Measurements from ENCODE around the gene GAGE12E. TPM values are rescaled to one million over a fixed set of nuclear protein-coding genes. Genes with fewer than 3 reads are reported as not detected.
"Not testable (repeated sequence)": the region's sequence is repeated elsewhere in the genome, so short reads cannot be mapped to it uniquely, and the experiment has no call there.

GAGE12E gene
- total RNA-seq, 1 experiment from 2014 or later = not detected

DNA sequence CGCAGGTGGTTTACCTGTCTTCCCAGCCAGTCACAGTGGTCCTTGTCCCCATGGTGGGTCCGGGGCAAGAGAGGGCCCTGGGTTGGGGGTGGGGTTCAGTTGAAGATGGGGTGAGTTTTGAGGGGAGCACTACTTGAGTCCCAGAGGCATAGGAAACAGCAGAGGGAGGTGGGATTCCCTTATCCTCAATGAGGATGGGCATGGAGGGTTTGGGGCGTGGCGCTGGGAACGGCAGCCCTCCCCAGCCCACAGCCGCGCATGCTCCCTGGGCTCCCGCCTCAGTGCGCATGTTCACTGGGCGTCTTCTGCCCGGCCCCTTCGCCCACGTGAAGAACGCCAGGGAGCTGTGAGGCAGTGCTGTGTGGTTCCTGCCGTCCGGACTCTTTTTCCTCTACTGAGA is 38.1 kb downstream of the GAGE12E start, which contains the start of gene GAGE2A:
TSS of gene GAGE2A (plus strand) at position 301 of the 400 bp plus-strand sequence. CDS start 1,155 bp downstream, outside the sequence.
- intact Hi-C loops (cut with micrococcal nuclease; ENCODE audit: unreplicated experiment); H3K4me3 ChIP-seq (ENCODE audit: low read depth, low read length, poor library complexity, severe bottlenecking); H3K4me1 ChIP-seq (ENCODE audit: insufficient read depth, low read length, poor library complexity, severe bottlenecking); H3K9me3 ChIP-seq (ENCODE audit: low read depth, low read length, poor library complexity, severe bottlenecking); CTCF ChIA-PET; H3K36me3 ChIP-seq (ENCODE audit: insufficient read depth, low read length, poor library complexity, severe bottlenecking); DNase-seq (ENCODE audit: low spot score); H3K27me3 ChIP-seq (replicated peaks; ENCODE audit: insufficient read depth, low read depth, low read length, poor library complexity); H3K27ac ChIP-seq (ENCODE audit: low read depth, low read length, poor library complexity, severe bottlenecking); POLR2A ChIA-PET (ENCODE audit: low non-redundant PET); BruUV-seq (replicated peaks): not testable (repeated sequence)

DNA sequence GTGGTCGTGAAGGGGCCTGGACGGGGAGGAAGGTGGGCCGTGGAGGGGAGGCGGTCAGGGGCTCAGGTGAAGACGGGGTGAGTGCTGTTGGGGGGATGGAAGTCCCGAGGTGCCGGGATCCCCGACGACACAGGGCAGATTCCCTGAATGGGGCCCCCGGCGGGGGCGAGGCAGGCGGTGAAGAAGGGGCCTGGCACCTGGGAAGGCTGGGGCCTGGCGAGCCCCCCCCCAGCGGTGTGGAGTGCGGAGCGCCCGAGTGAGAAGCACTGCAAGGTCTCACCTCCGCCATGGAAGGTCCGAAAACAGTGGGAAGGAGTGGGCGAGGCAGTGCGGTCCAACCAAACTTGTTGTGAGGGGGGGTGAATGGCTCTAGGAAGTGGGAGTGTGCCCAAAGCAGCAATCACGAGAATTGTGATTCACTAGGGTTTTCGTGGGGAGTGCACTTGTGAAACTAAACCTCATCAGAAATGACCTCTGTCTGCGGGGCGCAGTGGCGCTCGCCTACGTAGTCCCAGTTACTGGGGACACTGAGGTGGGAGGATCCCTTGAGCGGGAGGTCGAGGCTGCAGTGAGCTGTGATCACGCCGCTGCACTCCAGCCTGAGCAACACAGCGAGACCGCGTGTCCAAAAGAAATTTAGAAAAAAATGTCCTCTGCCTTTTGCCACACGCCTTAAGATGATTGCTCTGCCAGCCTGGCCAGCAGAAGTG is 38.8 kb downstream of the GAGE12E start:
- intact Hi-C loops (cut with micrococcal nuclease; ENCODE audit: unreplicated experiment); BruUV-seq (replicated peaks); H3K9me3 ChIP-seq (ENCODE audit: low read depth, low read length, poor library complexity, severe bottlenecking); POLR2A ChIA-PET (ENCODE audit: low non-redundant PET); H3K36me3 ChIP-seq (ENCODE audit: insufficient read depth, low read length, poor library complexity, severe bottlenecking); H3K4me1 ChIP-seq (ENCODE audit: insufficient read depth, low read length, poor library complexity, severe bottlenecking); H3K27ac ChIP-seq (ENCODE audit: low read depth, low read length, poor library complexity, severe bottlenecking); H3K4me3 ChIP-seq (ENCODE audit: low read depth, low read length, poor library complexity, severe bottlenecking); H3K27me3 ChIP-seq (replicated peaks; ENCODE audit: insufficient read depth, low read depth, low read length, poor library complexity); CTCF ChIA-PET; DNase-seq (ENCODE audit: low spot score): not testable (repeated sequence)

DNA sequence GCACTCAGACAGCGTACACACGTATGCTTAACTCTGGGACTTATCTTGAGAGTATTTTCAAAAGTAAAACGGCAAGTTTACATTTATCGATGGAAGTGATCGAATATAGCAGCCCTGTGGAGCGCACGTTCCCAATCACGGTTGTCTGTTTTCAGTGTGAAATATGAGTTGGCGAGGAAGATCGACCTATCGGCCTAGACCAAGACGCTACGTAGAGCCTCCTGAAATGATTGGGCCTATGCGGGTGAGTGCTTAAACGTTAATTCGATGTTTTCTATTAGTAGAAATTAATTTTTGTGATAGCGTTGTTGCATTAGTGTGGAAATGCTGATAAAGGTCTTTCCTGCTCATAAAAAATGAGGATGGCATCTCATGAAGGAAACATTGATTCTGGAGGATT is 39.4 kb downstream of the GAGE12E start:
- POLR2A ChIA-PET (ENCODE audit: low non-redundant PET); intact Hi-C loops (cut with micrococcal nuclease; ENCODE audit: unreplicated experiment); H3K27ac ChIP-seq (ENCODE audit: low read depth, low read length, poor library complexity, severe bottlenecking); H3K27me3 ChIP-seq (replicated peaks; ENCODE audit: insufficient read depth, low read depth, low read length, poor library complexity); H3K4me3 ChIP-seq (ENCODE audit: low read depth, low read length, poor library complexity, severe bottlenecking); H3K4me1 ChIP-seq (ENCODE audit: insufficient read depth, low read length, poor library complexity, severe bottlenecking); DNase-seq (ENCODE audit: low spot score); CTCF ChIA-PET; BruUV-seq (replicated peaks); H3K9me3 ChIP-seq (ENCODE audit: low read depth, low read length, poor library complexity, severe bottlenecking); H3K36me3 ChIP-seq (ENCODE audit: insufficient read depth, low read length, poor library complexity, severe bottlenecking): not testable (repeated sequence)

DNA sequence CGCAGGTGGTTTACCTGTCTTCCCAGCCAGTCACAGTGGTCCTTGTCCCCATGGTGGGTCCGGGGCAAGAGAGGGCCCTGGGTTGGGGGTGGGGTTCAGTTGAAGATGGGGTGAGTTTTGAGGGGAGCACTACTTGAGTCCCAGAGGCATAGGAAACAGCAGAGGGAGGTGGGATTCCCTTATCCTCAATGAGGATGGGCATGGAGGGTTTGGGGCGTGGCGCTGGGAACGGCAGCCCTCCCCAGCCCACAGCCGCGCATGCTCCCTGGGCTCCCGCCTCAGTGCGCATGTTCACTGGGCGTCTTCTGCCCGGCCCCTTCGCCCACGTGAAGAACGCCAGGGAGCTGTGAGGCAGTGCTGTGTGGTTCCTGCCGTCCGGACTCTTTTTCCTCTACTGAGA is 47.6 kb downstream of the GAGE12E start, which contains the start of gene GAGE1:
TSS of gene GAGE1 (plus strand) at position 301 of the 400 bp plus-strand sequence. CDS start 1,155 bp downstream, outside the sequence.
- H3K9me3 ChIP-seq (ENCODE audit: low read depth, low read length, poor library complexity, severe bottlenecking); H3K4me3 ChIP-seq (ENCODE audit: low read depth, low read length, poor library complexity, severe bottlenecking); DNase-seq (ENCODE audit: low spot score); H3K27me3 ChIP-seq (replicated peaks; ENCODE audit: insufficient read depth, low read depth, low read length, poor library complexity); CTCF ChIA-PET; BruUV-seq (replicated peaks); H3K4me1 ChIP-seq (ENCODE audit: insufficient read depth, low read length, poor library complexity, severe bottlenecking); intact Hi-C loops (cut with micrococcal nuclease; ENCODE audit: unreplicated experiment); H3K27ac ChIP-seq (ENCODE audit: low read depth, low read length, poor library complexity, severe bottlenecking); POLR2A ChIA-PET (ENCODE audit: low non-redundant PET); H3K36me3 ChIP-seq (ENCODE audit: insufficient read depth, low read length, poor library complexity, severe bottlenecking): not testable (repeated sequence)

Other genes with a start within 250 kb of the GAGE12E start
- gene GAGE10, start 247.6 kb upstream of the GAGE12E start, total RNA-seq (2021) = not detected in 2 replicates
- gene GAGE12J, start 229.3 kb upstream of the GAGE12E start, total RNA-seq (2021) = not detected in 2 replicates
- gene GAGE13, start 219.7 kb upstream of the GAGE12E start, total RNA-seq (2021) = not detected in 2 replicates
- gene GAGE12C, start 19.1 kb upstream of the GAGE12E start, total RNA-seq (2021) = not detected in 2 replicates
- gene GAGE12D, start 9.6 kb upstream of the GAGE12E start, total RNA-seq (2021) = not detected in 2 replicates
- gene GAGE12F, start 9.6 kb downstream of the GAGE12E start, total RNA-seq (2021) = not detected in 2 replicates
- not detected in 2 replicates for gene GAGE12G, start 19.1 kb downstream of the GAGE12E start, total RNA-seq (2021)
- gene GAGE12H, start 28.7 kb downstream of the GAGE12E start, total RNA-seq (2021) = not detected in 2 replicates
- gene GAGE2A, start 38.2 kb downstream of the GAGE12E start, total RNA-seq (2021) = not detected in 2 replicates
- gene GAGE1, start 47.7 kb downstream of the GAGE12E start, total RNA-seq (2021) = not detected in 2 replicates
- not detected in 2 replicates for gene PAGE1, start 144.7 kb downstream of the GAGE12E start, total RNA-seq (2021)